Measurements from ENCODE around the gene KCNQ1.

DNA sequence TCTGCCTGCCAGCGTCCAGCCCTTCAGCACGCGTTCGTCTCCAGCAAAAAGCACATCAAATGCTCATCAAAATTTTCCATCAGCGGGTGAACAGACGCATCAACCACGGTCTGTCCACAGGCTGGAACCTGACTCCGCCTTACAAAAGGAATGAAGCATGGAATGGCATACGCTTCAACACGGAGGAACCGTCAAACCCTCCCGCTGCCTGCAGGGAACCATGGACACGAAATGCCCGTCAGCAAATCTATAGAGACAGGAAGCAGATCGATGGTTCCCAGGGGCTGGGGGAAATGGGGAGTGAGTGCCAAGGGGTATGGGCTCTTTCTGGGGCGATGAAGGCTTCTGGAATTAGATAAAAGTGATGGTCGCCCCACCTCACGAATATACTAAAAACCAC lies 28.0 kb upstream of the KCNQ1 start:
- TF ChIP-seq, protein P1, sequence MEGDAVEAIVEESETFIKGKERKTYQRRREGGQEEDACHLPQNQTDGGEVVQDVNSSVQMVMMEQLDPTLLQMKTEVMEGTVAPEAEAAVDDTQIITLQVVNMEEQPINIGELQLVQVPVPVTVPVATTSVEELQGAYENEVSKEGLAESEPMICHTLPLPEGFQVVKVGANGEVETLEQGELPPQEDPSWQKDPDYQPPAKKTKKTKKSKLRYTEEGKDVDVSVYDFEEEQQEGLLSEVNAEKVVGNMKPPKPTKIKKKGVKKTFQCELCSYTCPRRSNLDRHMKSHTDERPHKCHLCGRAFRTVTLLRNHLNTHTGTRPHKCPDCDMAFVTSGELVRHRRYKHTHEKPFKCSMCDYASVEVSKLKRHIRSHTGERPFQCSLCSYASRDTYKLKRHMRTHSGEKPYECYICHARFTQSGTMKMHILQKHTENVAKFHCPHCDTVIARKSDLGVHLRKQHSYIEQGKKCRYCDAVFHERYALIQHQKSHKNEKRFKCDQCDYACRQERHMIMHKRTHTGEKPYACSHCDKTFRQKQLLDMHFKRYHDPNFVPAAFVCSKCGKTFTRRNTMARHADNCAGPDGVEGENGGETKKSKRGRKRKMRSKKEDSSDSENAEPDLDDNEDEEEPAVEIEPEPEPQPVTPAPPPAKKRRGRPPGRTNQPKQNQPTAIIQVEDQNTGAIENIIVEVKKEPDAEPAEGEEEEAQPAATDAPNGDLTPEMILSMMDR (IDR thresholded peaks at IDR 0.05) = no peak
- TF ChIP-seq EZH2 (IDR thresholded peaks at IDR 0.05; ENCODE audit: borderline replicate concordance, insufficient read depth, low read depth, low read length, poor library complexity, severe bottlenecking) = no peak

Measured in B cell (primary cell).